Stimulated activated CD4-positive, alpha-beta T cell treated with anti-CD3 and anti-CD28 coated beads, Interleukin-2, amount 100 ng/mL, for 24 hours (primary cell): ENCODE data around the gene GPR101.
"Not testable (repeated sequence)": the region's sequence is repeated elsewhere in the genome, so short reads cannot be mapped to it uniquely, and the experiment has no call there.

ENCODE experiments used
- DNase-seq, 2 donors: peaks; one replicate each; pipeline ENCODE4 v3.0.0-alpha.2; 2020

Gene GPR101

GRCh38 chrX:137025930-137026329 lies 7.9 kb downstream of the GPR101 start:
- no peak for DNase-seq

GRCh38 chrX:137000236-137000635 lies 33.6 kb downstream of the GPR101 start:
- DNase-seq, result not testable (repeated sequence)

GRCh38 chrX:136999024-136999423 lies 34.8 kb downstream of the GPR101 start:
- no peak for DNase-seq
